Breast epithelium (tissue), 4 donors: ENCODE measurements around the gene ALDH16A1. TPM values are rescaled to one million over a fixed set of nuclear protein-coding genes. Genes with fewer than 3 reads are reported as not detected.

ENCODE experiments used
- DNase-seq, 2 donors: peaks; one replicate each; pipeline ENCODE4 v3.0.0-alpha.2; 2019; ENCODE audit warnings: low spot score in 2 of 2
- H3K27ac ChIP-seq, 2 donors: fragments of 200-600 bp; sonication (generic) in 1 of 2; one replicate each; pipeline ENCODE4 v1.5.1; 2016 to 2019; ENCODE audit warnings: mild to moderate bottlenecking in 1 of 2
- H3K27me3 ChIP-seq, 2 donors: fragments of 200-600 bp; sonication (generic) in 1 of 2; one replicate each; pipeline versions ENCODE4 v1.5.1 to v1.6.0; 2017 to 2019; ENCODE audit warnings: control low read depth in 1 of 2, mild to moderate bottlenecking in 1 of 2
- H3K36me3 ChIP-seq: fragments of 200-600 bp; one replicate; pipeline ENCODE4 v1.5.1; 2019
- H3K4me1 ChIP-seq, 2 donors: fragments of 200-600 bp; sonication (generic); one replicate each; pipeline ENCODE4 v1.5.1; 2016 to 2019; ENCODE audit warnings: control low read depth in 1 of 2
- H3K4me3 ChIP-seq, 3 donors: fragments of 200-600 bp; sonication (generic); 1 replicate in 2 of 3; 2 replicates in 1 of 3; pipeline ENCODE4 v1.5.1; 2016 to 2019; ENCODE audit warnings: mild to moderate bottlenecking in 3 of 3, moderate library complexity in 2 of 3
- H3K9me3 ChIP-seq, 2 donors: fragments of 200-600 bp; sonication (generic) in 1 of 2; one replicate each; pipeline ENCODE4 v1.5.1; 2016 to 2019; ENCODE audit warnings: control low read depth in 1 of 2
- CTCF ChIP-seq, 3 donors: fragments of 450-650 bp; IDR thresholded peaks; one replicate each; pipeline ENCODE4 v1.5.1; 2016 to 2017; ENCODE audit warnings: antibody characterized with exemption in 3 of 3, mild to moderate bottlenecking in 3 of 3, moderate library complexity in 3 of 3
- POLR2A ChIP-seq: fragments of 450-650 bp; IDR thresholded peaks from one replicate; pipeline ENCODE4 v1.6.1; 2016; ENCODE audit warnings: antibody characterized with exemption, mild to moderate bottlenecking, moderate library complexity
- POLR2AphosphoS5 ChIP-seq, 3 donors: sonication (generic); formaldehyde crosslinking; IDR thresholded peaks; one replicate each; pipeline ENCODE4 v1.6.1; 2017; ENCODE audit warnings: antibody characterized with exemption in 3 of 3
- intact Hi-C: fragments of 100-400 bp; cut with DNase I; formaldehyde crosslinking; loops from one replicate; pipeline ENCODE4 v1.15.1; 2023; ENCODE audit warnings: low total_unique reads
- total RNA-seq, 3 donors: library from RNA; depleted of rRNA; stranded (reverse); fragments of >200 nt; gene quantifications; one replicate each; pipeline ENCODE4 v1.1.0, GENCODE V29; 2016

ALDH16A1 gene
- total RNA-seq, 3 donors from 2014 or later = 20.6 to 34.4 (median 32.2) TPM

GRCh38 chr19:49448432-49448786 is 4.6 kb upstream of the ALDH16A1 start:
- Histone ChIP-seq H3K4me3 (no peak overlapping the region), H3K27ac (peak overlapping the region in 1 of 2 donors; percentile 21), H3K36me3 (no peaks in the 10 kb centered on the region), H3K4me1 (peaks cover 1 to 8% of the 10 kb centered on the region in 2 donors), H3K9me3 (no peaks in the 10 kb centered on the region), H3K27me3 (no peaks in the 10 kb centered on the region)
- intact Hi-C loops = no loop called here
- TF ChIP-seq POLR2A (no peak), POLR2AphosphoS5 (IDR thresholded peaks at IDR 0.05) (no peak), CTCF (IDR thresholded peaks at IDR 0.05) (no peak)
- no peak for DNase-seq

DNA sequence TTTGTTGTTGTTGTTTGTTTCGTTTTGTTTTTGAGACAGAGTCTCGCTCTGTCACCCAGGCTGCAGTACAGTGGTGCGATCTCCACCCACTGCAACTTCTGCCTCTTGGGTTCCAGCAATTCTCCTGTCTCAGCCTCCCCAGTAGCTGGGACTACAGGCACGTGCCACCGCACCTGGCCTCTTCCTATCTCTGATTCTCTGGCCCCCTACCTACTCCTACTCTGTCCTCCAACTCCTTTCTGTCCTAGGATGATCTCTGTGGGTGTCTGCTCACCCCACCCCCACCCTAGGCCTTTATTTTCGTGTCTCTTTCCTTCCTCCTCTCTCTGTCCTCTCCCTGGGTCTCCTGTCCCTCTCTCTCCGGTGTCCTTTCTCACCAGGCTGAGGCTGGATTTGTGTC is 2.6 kb upstream of the ALDH16A1 start:
- TF ChIP-seq CTCF (IDR thresholded peaks at IDR 0.05) (no peak), POLR2A (no peak), POLR2AphosphoS5 (IDR thresholded peaks at IDR 0.05) (no peak)
- DNase-seq = no peak
- H3K9me3 ChIP-seq = no peaks in the 10 kb centered on the region
- no peaks in the 10 kb centered on the region for H3K27me3 ChIP-seq
- H3K4me3 ChIP-seq = peak overlapping the region in 2 of 3 donors; percentile 87 to 94
- H3K4me1 ChIP-seq = peaks cover 0 to 8% of the 10 kb centered on the region in 2 donors
- no peaks in the 10 kb centered on the region for H3K36me3 ChIP-seq
- H3K27ac ChIP-seq = no peak overlapping the region
- intact Hi-C loops = no loop called here

DNA sequence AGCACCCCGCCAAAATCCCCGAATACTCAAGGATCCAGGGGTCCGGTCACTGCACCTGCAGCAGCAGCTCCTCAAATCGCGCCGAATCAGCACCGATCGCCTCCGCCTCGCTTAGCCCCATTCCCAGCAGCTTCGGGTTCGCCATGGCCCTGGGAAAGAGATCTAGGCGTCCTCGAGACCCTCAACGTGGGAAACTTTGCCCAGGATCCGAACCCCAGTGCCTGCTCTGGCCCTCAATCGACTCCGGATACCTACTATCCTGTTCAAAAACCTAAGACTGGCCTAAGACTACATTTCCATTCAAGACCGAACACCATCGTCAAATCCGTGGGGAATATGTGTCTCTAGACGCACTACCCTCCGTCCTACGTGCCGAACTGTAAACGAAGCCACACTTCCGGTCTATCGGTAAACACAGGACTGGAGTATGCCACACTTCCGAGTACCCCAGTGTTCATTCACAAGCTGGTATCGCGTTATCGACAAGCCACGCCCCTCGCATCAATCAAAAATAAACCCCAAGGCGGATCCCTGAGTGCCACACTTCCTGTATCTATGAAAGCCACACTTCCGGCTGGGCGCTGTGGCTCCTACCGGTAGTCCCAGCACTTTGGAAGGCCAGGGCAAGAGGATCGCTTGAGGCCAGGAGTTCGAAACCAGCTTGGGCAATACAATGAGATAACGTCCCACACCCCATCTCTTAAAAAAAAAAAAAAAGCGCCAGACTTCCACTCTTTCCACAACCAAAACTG is 1.4 kb upstream of the ALDH16A1 start, which contains the start of gene PIH1D1:
Gene PIH1D1 (minus strand): TSS at position 385 of the 752 bp plus-strand sequence. CDS start 240 bp downstream, at position 145.
- intact Hi-C loops = no loop called here
- H3K27ac ChIP-seq = peak within 1 kb of the TSS; percentile 97 to 98
- H3K4me1 ChIP-seq = peaks cover 0 to 8% of the 10 kb centered on the region in 2 donors

GRCh38 chr19:49453757-49454240 is 774 bp downstream of the ALDH16A1 start:
- Histone ChIP-seq H3K36me3 (no peaks in the 10 kb centered on the region), H3K9me3 (no peaks in the 10 kb centered on the region), H3K4me1 (peaks cover 0 to 8% of the 10 kb centered on the region in 2 donors), H3K27me3 (no peaks in the 10 kb centered on the region), H3K27ac (peak overlapping the region; percentile 97 to 98), H3K4me3 (peak overlapping the region; percentile 57 to 94 (median 64))
- TF ChIP-seq POLR2AphosphoS5 (IDR thresholded peaks at IDR 0.05) (no peak), POLR2A (no peak), CTCF (IDR thresholded peaks at IDR 0.05) (no peak)
- no peak for DNase-seq
- intact Hi-C loops = no loop called here

More for the DNA sequence above, 1.4 kb upstream of the ALDH16A1 start, which contains the start of gene PIH1D1:
- no peaks in the 10 kb centered on the region for H3K9me3 ChIP-seq
- no peak for TF ChIP-seq CTCF (IDR thresholded peaks at IDR 0.05)
- TF ChIP-seq POLR2A = no peak
- TF ChIP-seq POLR2AphosphoS5 (IDR thresholded peaks at IDR 0.05) = peak; percentile 79 to 94 (median 92)
- peak within 1 kb of the TSS; percentile 73 to 94 (median 87) for H3K4me3 ChIP-seq
- no peaks in the 10 kb centered on the region for H3K36me3 ChIP-seq
- no peaks in the 10 kb centered on the region for H3K27me3 ChIP-seq
- DNase-seq = peak; percentile 96 to 99

DNA sequence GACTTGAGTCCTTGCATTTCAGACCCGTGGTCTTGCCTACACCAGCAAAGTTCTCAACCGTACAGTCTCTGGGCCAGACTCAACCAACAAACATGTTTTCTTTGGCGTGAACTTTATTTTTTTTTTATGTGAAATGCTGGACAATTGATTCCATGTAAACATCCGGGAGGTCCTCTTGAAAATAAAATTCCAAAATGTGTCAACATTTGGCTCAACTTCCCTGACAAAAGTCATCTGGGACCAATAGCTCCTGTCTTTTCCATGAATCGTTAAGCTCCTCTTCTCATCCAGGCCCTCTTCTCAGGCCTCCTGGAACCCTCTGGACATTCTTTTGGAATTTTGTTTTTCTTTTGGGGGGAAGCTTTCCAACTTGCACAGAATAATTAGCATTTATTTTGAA is 2.7 kb downstream of the ALDH16A1 start:
- Histone ChIP-seq H3K4me1 (no peaks in the 10 kb centered on the region), H3K36me3 (no peaks in the 10 kb centered on the region), H3K4me3 (no peak overlapping the region), H3K27ac (peak overlapping the region in 1 of 2 donors; percentile 71), H3K9me3 (no peaks in the 10 kb centered on the region), H3K27me3 (no peaks in the 10 kb centered on the region)
- intact Hi-C loops = no loop called here
- peak in 1 of 3 donors; percentile 22 for TF ChIP-seq POLR2AphosphoS5 (IDR thresholded peaks at IDR 0.05)
- TF ChIP-seq POLR2A = no peak
- no peak for TF ChIP-seq CTCF (IDR thresholded peaks at IDR 0.05)
- no peak for DNase-seq
